Kidney tubule cell (primary cell): Measurements from ENCODE around the gene PSORS1C1.
A peak's percentile ranks its signal among the peaks of the same experiment; 100 is the strongest.
"Not testable (repeated sequence)": the region's sequence is repeated elsewhere in the genome, so short reads cannot be mapped to it uniquely, and the experiment has no call there.

ENCODE experiments used
- DNase-seq: peaks from one replicate; pipeline ENCODE4 v3.0.0-alpha.2; 2018; ENCODE audit warnings: low spot score

Gene PSORS1C1

DNA sequence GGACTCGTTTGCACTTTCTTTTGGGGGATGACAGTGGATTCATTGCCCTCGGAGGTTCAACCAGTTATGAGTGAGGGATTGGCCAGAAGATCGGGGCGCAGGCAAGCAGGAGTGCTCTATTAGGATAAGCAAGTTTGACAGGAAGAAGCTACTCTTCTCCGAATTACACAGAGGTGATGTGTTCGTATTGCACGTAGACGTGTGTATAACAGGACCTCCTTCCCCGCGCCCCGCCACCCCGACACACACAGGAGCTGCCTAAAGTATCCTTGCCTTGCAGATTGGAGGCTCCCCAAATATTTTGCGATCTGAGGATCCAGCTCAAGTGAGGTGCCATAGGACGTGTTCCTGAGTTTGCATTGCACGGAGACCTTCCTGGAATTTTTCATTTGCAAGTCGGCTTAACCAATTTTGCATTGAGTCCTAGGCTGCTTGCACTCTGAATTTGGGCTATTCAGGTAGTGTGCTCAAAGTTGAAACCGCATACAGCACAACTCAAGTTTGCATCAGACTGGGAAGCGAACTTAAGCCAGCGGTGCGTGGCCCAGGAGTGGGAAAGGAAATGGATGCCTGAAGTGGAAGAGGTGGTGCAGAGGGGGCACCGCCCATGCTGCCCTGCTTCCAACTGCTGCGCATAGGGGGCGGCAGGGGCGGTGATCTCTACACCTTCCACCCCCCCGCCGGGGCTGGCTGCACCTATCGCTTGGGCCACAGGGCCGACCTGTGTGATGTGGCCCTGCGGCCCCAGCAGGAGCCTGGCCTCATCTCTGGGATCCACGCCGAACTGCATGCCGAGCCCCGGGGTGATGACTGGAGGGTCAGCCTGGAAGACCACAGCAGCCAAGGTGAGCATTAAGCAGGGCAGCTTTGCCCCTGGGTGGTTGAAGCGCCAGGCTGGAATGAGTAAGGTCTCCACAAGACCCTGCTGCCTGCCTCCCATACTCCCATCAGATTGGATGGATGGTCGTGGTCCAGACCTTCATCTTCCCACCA, 44.6 kb downstream of the PSORS1C1 start:
- DNase-seq, result peak; percentile 57

DNA sequence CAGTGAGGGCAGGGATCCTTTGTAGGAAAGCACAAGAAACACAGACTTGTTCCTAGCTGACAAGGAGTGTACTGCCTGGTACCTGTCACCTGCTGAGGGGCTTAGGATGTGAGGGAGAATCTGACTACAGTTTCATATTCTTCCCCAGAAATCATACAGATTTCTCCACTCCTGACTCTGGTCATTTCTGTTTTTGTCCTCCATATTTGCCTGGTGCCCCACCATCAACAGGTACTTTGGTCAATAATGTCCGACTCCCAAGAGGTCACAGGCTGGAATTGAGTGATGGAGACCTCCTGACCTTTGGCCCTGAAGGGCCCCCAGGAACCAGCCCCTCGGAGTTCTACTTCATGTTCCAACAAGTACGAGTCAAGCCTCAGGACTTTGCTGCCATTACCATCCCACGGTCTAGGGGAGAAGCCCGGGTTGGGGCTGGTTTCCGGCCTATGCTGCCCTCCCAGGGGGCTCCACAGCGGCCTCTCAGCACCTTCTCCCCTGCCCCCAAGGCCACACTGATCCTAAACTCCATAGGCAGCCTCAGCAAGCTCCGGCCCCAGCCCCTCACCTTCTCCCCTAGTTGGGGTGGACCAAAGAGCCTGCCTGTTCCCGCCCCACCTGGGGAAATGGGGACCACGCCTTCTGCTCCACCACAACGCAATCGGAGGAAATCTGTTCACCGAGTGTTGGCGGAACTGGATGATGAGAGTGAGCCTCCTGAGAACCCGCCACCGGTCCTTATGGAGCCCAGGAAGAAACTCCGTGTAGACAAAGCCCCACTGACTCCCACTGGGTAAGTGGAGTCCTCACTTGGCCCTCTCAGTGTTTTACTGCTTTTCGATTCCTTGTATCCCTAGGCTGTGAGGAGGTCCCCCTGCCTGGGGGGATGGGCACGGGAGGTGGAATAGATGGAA, 46.9 kb downstream of the PSORS1C1 start:
- no peak for DNase-seq

DNA sequence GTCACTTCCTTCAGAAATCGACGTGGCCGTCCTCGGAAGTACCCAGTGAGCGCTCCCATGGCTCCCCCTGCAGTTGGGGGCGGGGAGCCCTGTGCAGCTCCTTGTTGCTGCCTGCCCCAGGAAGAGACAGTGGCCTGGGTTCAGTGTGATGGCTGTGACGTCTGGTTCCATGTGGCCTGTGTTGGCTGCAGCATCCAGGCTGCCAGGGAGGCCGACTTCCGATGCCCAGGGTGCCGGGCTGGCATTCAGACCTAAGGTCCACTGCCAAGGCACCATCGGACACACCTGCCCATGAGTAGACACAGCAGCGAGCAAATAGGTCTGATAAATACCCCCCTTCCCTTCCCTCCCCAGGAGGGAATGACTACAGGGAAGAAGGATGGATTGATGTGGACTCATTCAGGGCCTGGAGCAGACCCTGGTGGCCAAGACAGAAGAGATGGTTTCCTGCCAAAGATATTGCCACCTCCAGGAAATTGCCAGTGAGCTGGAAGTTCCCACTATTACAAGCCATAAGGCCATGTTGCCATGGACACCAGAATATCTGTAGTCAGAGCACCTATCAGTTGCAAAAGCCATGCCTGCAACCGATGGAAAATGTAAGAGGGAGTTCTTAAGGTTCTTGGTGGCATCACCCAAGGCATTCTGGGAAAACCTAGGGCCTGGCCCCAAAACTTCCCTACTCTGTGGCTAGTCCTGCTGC, 48.0 kb downstream of the PSORS1C1 start:
- DNase-seq, result no peak

DNA sequence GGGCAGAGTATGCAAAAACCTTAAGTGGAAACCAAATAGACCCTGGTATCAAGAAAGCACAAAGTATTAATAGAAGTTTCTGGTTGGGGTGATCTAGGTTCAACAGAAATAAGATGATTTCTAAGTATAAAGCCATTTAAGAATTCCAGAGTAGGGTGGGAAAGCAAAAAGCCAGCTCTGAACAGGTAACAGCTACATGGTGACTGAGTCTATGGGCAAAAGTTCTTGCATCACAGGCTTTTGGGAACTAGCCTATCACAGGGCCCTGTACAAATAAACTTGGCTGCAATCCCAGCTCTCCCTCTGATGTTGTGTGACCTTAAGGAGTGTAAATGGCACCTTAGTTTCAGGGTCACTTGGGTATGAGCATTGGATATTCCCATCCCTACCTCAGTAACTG, 49.3 kb downstream of the PSORS1C1 start:
- no peak for DNase-seq

GRCh38 chr6:31164475-31165063, 50.0 kb downstream of the PSORS1C1 start:
- DNase-seq, result not testable (repeated sequence)

- DNase-seq, result not testable (repeated sequence)
Observed at GRCh38 chr6:31165064-31165832, 50.6 kb downstream of the PSORS1C1 start.

- no peak for DNase-seq
Observed at GRCh38 chr6:31165986-31166385, 51.4 kb downstream of the PSORS1C1 start.

- DNase-seq, result no peak
Observed at GRCh38 chr6:31168606-31169005, 54.0 kb downstream of the PSORS1C1 start.

DNA sequence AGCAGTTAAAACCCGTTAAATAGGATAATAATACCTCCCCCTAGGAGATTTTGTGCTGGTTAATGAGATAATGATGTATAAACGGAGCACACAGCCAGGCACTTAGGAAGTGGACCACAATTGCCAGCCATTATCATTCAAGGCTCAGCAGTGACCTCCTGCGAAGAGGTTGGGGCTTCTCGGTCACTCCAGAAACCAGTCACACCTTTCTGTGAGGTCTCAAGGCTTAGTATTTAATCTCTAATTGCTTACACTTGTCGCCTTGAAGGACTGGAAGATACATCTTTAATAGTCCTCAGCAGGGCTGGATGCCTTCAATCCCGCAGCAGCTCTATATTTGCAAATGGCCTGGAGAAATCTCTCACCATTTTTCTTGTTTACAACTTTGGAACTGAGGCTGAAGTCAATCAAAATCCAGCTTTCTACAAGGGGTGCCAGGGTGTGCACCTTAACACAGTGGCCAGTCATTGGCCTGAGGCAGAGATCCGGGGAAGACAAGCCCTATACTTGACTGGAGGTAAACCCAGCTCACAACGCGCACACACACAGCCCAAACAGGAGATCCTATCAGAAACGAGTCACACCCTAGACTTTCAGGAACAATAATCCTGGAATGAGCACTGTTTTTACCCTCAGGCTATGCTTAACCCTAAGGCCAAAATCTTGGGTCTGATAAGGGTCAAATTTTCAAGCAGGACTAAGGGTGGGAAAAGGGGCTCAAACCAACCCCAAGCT, 54.7 kb downstream of the PSORS1C1 start:
- no peak for DNase-seq

DNA sequence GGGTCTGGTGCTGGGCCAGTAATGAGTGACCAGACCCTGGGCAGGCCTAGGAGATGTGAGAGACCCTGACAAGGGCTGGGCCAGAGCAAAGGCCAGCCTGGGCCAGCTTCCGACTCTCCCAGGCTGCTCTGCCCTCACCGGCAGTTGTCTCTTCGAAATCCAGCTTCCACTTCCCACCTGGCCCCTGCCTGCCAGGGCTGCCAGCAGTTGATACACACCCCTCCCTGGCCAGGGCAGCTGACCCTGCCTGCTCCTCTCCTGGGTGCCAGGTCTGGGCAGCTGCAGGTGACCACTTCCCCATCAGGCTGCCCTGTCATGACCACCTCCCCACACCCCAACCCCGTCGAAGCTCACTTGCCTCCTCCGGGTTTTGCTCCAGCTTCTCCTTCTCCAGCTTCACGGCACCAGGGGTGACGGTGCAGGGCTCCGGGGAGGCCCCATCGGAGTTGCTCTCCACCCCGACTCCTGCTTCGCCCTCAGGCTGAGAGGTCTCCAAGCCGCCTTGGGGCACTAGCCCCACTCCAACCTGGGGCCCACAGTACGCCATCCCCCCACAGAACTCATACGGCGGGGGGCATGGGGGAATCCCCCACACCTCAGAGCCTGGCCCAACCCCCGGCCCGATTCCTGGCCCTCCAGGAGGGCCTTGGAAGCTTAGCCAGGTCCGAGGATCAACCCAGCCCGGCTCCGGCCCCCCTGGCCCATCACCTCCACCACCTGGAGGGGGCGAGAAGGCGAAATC, 55.4 kb downstream of the PSORS1C1 start:
- not testable (repeated sequence) for DNase-seq

DNA sequence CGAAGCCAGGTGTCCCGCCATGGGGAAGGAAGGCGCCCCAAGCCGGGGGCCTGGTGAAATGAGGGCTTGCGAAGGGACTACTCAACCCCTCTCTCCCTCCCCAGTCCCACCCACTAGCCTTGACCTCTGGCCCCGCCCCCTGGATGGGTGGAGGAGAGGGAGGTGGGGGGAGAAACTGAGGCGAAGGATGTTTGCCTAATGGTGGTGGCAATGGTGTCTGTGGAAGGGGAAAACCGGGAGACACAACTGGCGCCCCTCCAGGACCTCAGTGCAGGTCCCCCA, 55.9 kb downstream of the PSORS1C1 start, which contains the start of gene POU5F1:
Gene POU5F1, minus strand, starts transcription at position 83 of the 282 bp plus-strand sequence. Its CDS starts 62 bp downstream, at position 21.
- no peak for DNase-seq

DNA sequence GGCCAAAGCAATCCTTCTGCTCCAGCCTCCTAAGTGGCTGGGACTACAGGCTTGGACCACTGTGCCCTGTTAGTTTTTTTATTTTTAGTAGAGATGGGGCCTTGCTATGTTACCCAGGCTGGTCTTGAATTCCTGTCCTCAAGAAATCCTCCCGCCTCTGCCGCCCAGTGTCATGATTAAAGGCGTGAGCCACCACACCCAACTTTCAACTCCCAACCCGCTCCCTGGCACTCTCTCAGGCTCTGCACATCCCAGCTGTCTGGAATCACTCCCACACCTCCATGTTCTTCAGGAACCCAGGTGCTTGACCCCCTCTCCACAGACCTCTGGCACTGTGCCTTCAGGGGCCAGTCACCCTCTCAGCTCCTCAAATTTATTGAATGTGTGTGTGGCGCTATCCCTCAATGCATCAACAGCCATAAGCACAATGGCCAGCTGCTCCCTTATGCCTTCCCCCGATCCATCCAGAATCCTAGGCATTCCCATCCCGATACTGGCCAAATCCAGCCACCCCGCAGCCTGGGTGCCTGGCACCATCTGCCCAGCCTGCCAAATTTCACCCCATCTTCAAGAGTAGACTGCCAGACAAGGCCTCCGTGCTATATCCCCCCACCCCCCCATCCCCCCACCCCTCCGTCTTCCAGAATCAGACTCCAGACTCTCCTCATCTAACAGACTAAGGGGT, 56.5 kb downstream of the PSORS1C1 start:
- no peak for DNase-seq

- DNase-seq, result no peak
Observed at GRCh38 chr6:31171931-31172905, 57.6 kb downstream of the PSORS1C1 start.

DNA sequence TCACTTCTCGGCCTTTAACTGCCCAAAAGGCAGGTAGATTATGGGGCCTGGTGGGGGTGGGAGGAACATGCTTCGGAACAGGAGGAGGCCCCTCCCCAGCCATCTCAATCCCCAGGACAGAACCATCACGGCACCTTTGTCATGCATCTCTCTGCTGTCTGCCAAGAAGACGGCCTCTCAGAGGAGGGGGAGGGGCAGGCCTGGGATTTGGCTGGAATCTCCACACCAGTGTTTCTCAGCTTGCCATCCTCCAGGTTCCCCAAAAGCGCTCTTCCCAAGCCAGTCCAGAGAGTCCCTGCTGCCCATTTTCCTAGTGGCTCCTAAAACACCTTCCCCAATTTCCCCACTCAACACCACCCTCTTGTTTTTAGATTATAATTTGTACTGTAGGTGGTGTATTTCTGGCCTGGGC, 58.4 kb downstream of the PSORS1C1 start:
- DNase-seq, result no peak

DNA sequence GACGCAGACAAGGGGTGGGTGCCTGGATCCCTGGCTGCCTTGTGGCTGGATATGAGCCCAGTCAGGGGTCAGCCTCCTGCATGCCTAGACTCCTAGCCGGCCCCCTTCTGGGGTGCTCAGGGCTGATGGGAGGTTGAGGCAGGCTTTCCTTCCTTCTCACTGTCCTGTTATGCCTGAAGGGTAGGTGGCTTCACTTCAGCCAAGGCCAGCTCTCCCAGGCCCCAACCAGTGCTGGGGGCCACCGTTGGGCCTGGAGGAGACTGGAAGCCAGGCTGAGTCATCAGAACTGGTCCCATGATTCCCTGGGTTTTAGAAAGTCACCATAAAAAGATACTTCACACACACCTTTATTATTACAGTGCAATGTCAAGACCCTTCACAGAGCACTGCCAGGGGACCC, 58.8 kb downstream of the PSORS1C1 start:
- DNase-seq, result no peak

- DNase-seq, result no peak
Observed at GRCh38 chr6:31174378-31174777, 59.8 kb downstream of the PSORS1C1 start.

DNA sequence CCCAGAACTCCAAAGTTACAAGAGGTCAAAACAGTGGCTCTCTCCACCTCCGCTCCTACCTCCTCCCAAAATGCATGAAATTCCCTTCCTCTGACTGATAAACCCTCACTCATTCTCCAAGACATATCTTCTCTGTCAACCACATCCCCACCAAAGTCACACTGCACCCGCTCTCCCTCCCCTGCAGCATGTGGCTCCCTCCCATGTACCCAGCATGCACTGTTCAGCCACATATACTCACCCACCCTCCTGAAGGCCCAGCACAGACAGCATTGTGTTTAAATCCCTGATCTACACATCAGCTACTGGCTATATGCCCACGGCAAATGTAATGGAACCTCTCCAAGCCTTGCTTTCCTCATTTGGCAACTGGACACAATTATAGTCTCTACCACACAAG, 61.4 kb downstream of the PSORS1C1 start:
- DNase-seq, result peak; percentile 38
